PFSK-1 (cell line): ENCODE data around the gene ZBTB1.

ENCODE experiments used
- FOXP2 ChIP-seq: optimal IDR thresholded peaks from 2 replicates; pipeline ENCODE3; 2011; ENCODE audit warnings: borderline replicate concordance, control low read depth, inconsistent platforms; ENCODE audit not compliant: insufficient read depth; ENCODE audit errors: extremely low read length, extremely low read depth
- POLR2AphosphoS5 ChIP-seq: IDR thresholded peaks from 2 replicates; pipeline ENCODE4 v1.6.1; 2012; ENCODE audit warnings: low read depth, mild to moderate bottlenecking, control low read depth, low read length, moderate library complexity
- REST ChIP-seq, 2 experiments: IDR thresholded peaks; 2 replicates each; pipeline versions ENCODE4 v1.6.1 to v1.8.0; 2011 to 2012; ENCODE audit warnings: low read depth in 2 of 2, low read length in 2 of 2, control low read depth in 1 of 2, inconsistent platforms in 1 of 2, mild to moderate bottlenecking in 1 of 2, moderate library complexity in 1 of 2; ENCODE audit not compliant: insufficient read depth in 1 of 2
- SIN3A ChIP-seq: IDR thresholded peaks from 2 replicates; pipeline ENCODE4 v1.6.1; 2012; ENCODE audit warnings: mild to moderate bottlenecking, low read length, moderate library complexity, borderline replicate concordance; ENCODE audit not compliant: insufficient read depth
- TAF1 ChIP-seq: IDR thresholded peaks from 2 replicates; pipeline ENCODE4 v1.6.1; 2012; ENCODE audit warnings: low read length, control low read depth, borderline replicate concordance; ENCODE audit not compliant: insufficient read depth

The ZBTB1 gene

DNA sequence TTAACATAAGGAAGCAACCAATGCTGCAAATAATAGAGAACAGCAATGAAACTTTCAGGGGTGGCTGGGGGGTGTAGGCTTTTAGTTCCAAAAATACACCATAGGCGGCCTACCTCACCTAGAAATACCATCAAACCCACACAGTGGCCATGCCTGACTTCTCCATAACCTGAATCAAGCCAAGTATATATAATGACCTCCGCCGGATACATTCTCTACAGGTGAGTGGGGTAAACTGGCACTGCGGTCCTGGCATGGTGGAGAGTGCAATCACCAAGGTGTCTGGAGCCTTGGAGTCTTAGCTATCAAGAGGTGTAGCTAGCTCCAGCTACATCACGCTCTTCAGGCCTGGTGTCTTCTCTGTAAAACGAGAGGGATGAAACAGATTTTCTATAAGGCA lies 2.1 kb upstream of the ZBTB1 start:
- no peak for TF ChIP-seq FOXP2

GRCh38 chr14:64502887-64503433 lies 1.6 kb upstream of the ZBTB1 start:
- no peak for TF ChIP-seq SIN3A
- no peak for TF ChIP-seq FOXP2
- no peak; the same call in 1 of the 2 replicates for TF ChIP-seq POLR2AphosphoS5
- TF ChIP-seq REST (IDR thresholded peaks at IDR 0.05; ENCODE audit: insufficient read depth in 1 of 2, low read depth in 2 of 2, low read length in 2 of 2): no peak
- TF ChIP-seq TAF1: no peak

- TF ChIP-seq FOXP2 (peak; percentile 13), POLR2AphosphoS5 (peak; percentile 17), TAF1 (no peak), SIN3A (no peak), REST (IDR thresholded peaks at IDR 0.05; ENCODE audit: insufficient read depth in 1 of 2, low read depth in 2 of 2, low read length in 2 of 2) (no peak)
Observed at GRCh38 chr14:64503434-64504309, 898 bp upstream of the ZBTB1 start, which contains the start of gene ZBTB25. Gene ZBTB25, minus strand, starts transcription at chr14:64503838. Its CDS starts 13,305 bp downstream, at chr14:64490533.

GRCh38 chr14:64504897-64505794 lies 576 bp downstream of the ZBTB1 start:
- no peak for TF ChIP-seq TAF1
- TF ChIP-seq POLR2AphosphoS5: 0 out of 2 replicates have a peak, but pooled peaks have one; percentile 32
- TF ChIP-seq SIN3A: peak; percentile 34; the same call in 1 of the 2 replicates

DNA sequence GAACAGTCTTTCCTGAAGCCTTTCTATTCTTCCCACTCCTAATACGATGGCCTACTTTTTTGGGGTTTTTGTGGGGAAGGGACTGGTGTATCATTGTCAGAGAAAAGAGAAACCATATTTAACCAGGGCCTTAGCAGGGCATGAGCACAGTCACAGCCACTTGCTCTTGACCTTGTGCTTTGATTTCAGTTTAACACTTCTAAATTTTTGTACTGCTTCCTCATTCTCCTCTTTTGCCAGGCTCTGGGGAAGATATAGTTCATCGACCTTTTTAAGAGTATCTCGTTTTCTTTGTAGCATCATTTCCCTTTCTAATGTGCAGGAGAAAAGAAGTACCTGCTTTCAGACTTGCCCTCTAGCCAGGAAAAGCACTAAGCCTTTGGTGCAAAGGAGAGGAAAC lies 2.2 kb downstream of the ZBTB1 start:
- TF ChIP-seq REST (IDR thresholded peaks at IDR 0.05; ENCODE audit: insufficient read depth in 1 of 2, low read depth in 2 of 2, low read length in 2 of 2) (no peak), SIN3A (no peak), TAF1 (no peak), POLR2AphosphoS5 (no peak), FOXP2 (no peak)
